ENCODE data around the gene EEF1B2.

The EEF1B2 gene

DNA sequence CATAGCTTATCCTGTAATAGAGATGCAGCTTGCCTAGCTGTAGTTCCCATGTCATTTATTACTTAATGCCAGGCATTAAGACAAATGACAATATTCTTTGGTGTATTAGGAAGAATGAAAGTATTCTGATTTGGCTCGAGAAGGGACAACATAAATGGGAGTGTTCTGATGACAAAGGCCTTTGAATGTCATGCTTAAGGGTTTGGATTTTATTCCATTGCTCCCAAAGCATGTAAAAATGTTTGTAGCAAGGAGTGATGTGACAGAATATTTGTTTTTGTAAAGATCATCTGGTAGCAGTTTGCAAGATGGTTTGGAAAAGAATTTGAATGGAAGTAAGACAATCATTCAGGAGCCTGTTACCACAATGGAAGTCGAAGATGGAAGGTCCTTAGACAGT is 30.4 kb downstream of the EEF1B2 start:
- FAIRE-seq (no peak), DNase-seq (ENCODE audit: insufficient read length, low spot score) (no peak)
- TF ChIP-seq, protein P1, sequence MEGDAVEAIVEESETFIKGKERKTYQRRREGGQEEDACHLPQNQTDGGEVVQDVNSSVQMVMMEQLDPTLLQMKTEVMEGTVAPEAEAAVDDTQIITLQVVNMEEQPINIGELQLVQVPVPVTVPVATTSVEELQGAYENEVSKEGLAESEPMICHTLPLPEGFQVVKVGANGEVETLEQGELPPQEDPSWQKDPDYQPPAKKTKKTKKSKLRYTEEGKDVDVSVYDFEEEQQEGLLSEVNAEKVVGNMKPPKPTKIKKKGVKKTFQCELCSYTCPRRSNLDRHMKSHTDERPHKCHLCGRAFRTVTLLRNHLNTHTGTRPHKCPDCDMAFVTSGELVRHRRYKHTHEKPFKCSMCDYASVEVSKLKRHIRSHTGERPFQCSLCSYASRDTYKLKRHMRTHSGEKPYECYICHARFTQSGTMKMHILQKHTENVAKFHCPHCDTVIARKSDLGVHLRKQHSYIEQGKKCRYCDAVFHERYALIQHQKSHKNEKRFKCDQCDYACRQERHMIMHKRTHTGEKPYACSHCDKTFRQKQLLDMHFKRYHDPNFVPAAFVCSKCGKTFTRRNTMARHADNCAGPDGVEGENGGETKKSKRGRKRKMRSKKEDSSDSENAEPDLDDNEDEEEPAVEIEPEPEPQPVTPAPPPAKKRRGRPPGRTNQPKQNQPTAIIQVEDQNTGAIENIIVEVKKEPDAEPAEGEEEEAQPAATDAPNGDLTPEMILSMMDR (IDR thresholded peaks at IDR 0.05; ENCODE audit: insufficient read depth, missing control alignments): no peak

DNA sequence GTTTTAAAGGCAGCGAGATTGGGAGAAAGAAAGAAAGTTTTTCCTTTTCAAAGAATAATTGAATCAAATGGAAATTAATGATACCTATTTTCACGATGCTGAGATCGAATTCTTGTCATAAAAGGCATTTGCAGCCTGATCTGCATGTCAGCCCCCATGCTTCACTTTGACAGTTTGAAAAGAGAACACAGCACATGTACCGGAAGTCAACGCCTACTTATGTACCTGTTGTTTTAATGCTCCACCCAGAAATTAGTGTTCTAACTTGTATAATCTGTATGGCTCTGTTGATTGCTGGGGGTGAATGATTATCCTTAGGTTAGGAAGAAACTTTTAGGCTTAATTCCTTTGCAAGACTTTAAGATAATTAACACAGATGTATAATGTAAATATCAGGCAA is 31.0 kb downstream of the EEF1B2 start:
- TF ChIP-seq, protein P1 (IDR thresholded peaks at IDR 0.05; ENCODE audit: insufficient read depth, missing control alignments): no peak
- DNase-seq (ENCODE audit: insufficient read length, low spot score): no peak
- no peak for FAIRE-seq

DNA sequence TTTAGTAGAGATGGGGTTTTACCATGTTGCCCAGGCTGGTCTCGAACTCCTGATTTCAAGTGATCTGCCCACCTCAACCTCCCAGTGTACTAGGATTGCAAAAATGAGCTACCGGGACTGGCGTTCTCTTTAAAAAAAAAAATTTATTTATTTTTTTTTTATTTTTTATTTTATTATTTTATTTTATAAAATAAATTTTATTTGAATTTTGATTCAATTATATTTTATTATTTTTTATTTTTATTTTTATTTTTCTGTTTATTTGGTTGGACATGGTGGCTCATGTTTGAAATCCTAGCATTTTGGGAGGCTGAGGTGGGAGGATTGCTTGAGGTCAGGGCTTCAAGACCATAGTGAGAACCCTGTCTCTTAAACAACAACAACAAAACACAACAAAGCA is 32.5 kb downstream of the EEF1B2 start:
- FAIRE-seq: no peak
- TF ChIP-seq, protein P1 (IDR thresholded peaks at IDR 0.05; ENCODE audit: insufficient read depth, missing control alignments): no peak

DNA sequence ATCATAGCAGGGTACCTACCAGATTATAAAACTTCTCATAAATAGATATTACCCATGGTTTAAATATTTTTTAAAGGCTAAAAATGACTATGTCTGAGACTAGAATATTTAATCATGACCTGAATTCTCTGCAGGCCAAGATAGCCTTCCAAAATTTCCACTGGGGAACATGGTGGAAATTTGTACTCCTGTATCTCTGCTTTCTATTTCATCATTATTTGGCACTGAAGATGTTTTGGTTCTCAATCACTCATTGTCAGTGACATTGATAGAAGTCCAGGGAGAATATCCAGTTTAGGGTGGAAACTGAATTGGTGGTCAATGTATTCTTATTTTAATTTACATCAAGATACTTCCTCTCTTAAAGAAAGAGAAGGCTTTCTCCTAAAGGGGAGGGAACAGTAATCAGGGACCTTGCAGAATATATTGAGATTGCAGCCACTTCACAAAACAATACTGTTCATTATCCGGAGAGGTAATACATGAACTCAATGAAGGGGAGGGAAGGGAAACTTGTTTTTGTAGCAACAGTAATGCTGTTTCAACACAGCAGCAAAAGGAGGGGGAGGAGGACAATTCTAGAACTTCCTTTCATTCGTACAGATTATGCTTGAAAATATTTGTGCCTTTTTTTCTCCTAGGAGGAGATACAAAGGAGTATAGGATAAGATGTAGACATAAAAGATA is 34.1 kb downstream of the EEF1B2 start:
- TF ChIP-seq, protein P1 (IDR thresholded peaks at IDR 0.05; ENCODE audit: insufficient read depth, missing control alignments): no peak
- FAIRE-seq (no peak), DNase-seq (ENCODE audit: insufficient read length, low spot score) (no peak)

More for the DNA sequence above, 32.5 kb downstream of the EEF1B2 start:
- no peak for DNase-seq (ENCODE audit: insufficient read length, low spot score)

DNA sequence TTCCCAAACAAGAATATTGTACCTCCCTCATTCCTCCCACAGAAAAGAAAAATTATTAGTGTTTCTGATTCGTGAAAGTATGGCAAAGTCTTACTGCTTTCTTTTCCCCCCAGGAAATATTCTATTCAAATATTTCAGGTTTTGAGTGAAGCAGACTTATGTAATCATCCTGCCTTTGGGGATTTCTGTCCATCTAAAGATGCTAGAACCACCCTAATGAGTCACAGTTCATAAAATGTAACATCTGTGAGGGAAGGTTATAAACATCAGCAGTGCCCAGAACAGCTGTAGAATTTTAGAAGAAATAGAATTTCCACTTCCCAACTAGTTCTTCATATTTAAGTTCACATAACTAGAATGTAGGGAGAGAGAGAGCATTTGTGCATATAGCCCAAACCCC is 39.0 kb downstream of the EEF1B2 start:
- no peak for DNase-seq (ENCODE audit: insufficient read length, low spot score)
- TF ChIP-seq, protein P1 (IDR thresholded peaks at IDR 0.05; ENCODE audit: insufficient read depth, missing control alignments): no peak
- FAIRE-seq: no peak

DNA sequence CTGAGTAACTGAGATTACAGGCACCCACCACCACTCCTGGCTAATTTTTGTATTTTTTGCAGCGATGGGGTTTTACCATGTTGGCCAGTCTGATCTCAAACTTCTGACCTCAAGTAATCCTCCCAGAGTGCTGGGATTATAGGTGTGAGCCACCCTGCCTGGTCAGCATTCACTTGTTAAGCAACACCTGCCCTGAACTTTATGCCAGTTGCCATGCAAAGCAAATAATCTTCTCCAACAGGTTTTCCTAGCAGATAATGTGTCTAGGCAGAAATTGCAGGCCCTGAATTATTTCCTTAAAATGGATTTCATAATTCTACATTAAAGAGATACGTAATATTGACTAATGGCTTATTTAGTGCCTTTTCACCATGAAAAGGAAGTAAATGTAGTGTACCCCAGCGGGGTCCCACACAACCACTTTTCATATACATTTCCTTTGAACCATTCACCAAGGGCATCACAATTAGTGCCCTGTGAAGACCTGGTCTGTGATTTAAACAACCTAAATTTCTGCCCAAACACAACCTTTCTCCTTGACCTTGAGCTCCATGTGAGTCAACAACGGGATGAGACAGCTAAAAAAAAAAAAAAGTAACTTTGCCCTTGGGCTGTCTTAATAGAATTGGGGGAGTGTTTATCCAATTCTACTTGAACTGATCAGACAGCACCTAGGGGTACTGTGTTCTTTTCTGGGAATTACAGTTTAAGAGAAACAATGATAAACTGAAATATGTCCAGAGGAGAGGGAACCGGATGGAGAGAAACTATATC is 41.6 kb downstream of the EEF1B2 start:
- DNase-seq (ENCODE audit: insufficient read length, low spot score): no peak
- FAIRE-seq: no peak
- TF ChIP-seq, protein P1 (IDR thresholded peaks at IDR 0.05; ENCODE audit: insufficient read depth, missing control alignments): no peak

DNA sequence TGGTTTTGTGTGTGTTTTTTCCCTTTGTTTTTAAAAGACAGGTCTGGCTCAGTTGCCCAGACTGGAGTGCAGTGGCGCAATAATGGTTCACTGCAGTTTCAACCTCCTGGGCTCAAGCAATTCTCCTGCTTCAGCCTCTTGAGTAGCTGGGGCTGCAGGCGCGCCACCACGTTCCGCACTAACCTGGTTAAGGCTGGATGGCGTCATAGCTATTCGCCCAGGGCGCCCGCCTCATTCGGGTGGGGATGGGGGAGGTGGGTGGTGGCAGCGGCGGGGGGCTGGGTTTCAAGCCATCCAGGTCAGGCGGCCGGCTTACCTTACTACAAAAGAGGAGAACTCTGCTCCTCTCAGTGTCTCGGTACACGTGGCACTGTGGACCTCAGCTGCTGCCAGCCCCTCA is 42.8 kb downstream of the EEF1B2 start:
- DNase-seq (ENCODE audit: insufficient read length, low spot score) (no peak), FAIRE-seq (no peak)
- TF ChIP-seq, protein P1 (IDR thresholded peaks at IDR 0.05; ENCODE audit: insufficient read depth, missing control alignments): no peak

Measured in D721Med (cell line).